ENCODE data around the gene ATOX1.
A peak's percentile ranks its signal among the peaks of the same experiment; 100 is the strongest.
"Not testable (repeated sequence)": the region's sequence is repeated elsewhere in the genome, so short reads cannot be mapped to it uniquely, and the experiment has no call there.

The ATOX1 gene, protein sequence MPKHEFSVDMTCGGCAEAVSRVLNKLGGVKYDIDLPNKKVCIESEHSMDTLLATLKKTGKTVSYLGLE

DNA sequence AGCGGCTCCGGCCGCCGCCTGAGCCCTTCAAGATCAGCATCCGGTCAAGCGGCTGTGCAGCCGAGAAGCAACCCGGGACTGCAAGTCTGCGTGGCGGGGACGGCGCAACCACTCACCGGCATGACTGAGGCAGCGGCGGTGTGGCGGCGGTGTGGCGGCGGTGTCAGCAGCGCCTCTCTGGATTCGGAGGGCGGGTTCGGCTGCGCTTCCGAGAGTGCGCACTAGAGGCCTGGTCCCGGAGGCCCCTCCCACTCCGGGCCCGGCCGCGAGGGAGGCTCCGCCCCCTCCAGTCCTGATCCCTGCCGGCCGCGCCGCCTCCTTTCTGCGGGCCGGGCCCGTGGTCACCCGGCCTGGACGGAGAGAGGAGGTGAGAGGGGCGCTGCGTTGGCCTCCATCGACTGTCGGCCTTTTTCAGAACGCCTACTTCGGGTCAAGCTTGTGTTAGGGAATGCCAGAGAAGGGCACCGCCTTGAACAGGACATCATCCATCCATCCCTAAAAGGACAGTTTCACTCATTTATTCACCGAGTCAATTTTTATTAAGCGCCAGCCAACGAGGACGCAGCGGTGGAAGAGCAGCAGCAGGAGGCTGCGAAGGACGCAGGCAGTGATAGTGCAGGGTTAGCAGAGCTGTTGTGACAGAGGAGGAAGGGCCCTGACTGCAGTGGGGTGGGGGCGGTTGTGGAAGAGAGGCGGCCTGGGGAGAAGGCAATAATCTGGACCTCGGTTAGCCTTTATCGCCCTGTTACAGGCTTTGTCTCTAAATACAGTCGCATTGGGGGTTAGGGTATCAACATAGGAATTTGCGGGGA is at the start of gene ATOX1:
Gene ATOX1 (minus strand): TSS at position 202 of the 812 bp plus-strand sequence. CDS start 80 bp downstream, at position 122.
- Mint-ChIP-seq H3K27ac (peak within 1 kb of the TSS; percentile 79), H3K36me3 (no peaks in the 10 kb centered on the region), H3K4me3 (peak within 1 kb of the TSS; percentile 90), H3K27me3 (no peaks in the 10 kb centered on the region), H3K9me3 (no peaks in the 10 kb centered on the region), H3K4me1 (peaks cover 25% of the 10 kb centered on the region)
- DNase-seq (ENCODE audit: low spot score in 2 of 2) (peak; percentile 89 to 90), ATAC-seq (ENCODE audit: low read depth) (peak; percentile 98)

DNA sequence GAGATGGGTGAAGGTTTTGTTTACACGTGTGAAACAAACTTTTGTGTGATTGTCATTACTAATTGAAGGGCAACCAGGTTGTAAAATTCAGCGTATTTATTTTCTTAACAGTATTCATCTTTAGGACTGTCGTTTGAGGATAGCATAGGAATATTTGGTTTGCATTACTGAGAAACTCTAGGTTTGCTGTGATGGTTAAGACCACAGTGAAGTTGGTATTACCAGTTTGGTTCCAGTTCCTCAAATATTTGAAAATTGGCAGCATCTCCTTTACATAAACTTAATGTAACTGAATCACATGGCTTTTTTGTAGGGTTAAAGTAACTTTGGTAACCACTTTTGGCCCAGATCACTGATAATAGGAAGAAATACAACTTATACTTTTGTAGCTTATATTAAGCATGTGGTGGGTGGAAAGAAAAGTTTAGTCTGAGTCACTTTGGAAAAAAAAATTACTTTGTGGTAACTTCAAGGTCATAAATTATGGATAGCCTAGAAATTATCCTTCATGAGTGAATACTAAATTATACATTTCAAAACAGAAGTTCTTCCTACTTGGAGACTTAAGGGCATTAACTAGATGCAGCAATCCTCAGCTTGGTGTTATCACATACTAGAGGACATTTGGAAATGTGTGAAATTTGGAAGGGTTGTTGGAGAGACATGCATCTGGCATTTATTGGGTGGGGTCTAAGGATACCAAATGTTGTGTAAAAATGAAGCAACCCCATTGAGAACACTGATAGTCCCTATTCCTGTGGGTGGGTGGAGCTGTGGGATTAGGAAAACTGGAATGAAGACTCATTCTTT is 47.2 kb upstream of the ATOX1 start:
- DNase-seq (ENCODE audit: low spot score in 2 of 2) (no peak), ATAC-seq (ENCODE audit: low read depth) (no peak)
- Mint-ChIP-seq H3K27ac (peak overlapping the region; percentile 81), H3K9me3 (no peaks in the 10 kb centered on the region), H3K27me3 (no peaks in the 10 kb centered on the region), H3K4me1 (peaks cover 5% of the 10 kb centered on the region), H3K4me3 (no peak overlapping the region), H3K36me3 (peaks cover 19% of the 10 kb centered on the region)

DNA sequence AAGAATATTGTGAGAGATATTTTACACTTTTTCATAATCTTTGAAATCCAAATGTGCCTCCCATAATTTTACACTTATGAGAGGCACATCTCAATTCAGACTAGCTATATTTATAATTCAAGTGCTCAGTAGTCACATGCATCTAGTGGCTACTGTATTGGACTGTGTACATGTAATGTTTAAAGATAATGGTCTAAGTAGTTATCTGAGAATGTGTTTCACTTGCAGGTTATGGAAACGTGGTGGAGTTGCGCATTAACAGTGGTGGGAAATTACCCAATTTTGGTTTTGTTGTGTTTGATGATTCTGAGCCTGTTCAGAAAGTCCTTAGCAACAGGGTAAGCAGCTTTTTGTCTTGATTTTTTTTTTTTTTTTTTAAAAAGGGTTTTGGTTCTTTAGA is 42.1 kb upstream of the ATOX1 start:
- Mint-ChIP-seq H3K9me3 (no peaks in the 10 kb centered on the region), H3K4me1 (peaks cover 5% of the 10 kb centered on the region), H3K27ac (no peak overlapping the region), H3K27me3 (no peaks in the 10 kb centered on the region), H3K36me3 (peaks cover 24% of the 10 kb centered on the region), H3K4me3 (no peak overlapping the region)
- no peak for DNase-seq (ENCODE audit: low spot score in 2 of 2)
- ATAC-seq (ENCODE audit: low read depth) = no peak

DNA sequence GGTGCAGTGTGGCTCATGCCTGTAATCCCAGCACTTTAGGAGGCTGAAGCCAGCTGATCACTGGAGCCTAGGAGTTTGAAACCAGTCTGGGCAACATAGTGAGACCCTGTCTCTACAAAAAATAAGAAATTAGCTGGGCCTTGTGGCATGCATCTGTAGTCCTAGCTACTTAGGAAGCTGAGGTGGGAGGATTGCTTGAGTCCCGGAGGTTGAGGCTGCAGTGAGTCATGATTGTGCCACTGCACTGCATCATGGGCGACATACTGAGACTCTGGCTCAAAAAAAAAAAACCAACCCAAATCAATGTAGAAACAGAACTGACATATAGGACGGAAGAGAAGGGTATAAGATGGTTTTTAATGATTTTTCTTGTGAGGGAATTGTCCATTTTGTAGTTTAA is 41.0 kb upstream of the ATOX1 start:
- Mint-ChIP-seq H3K36me3 (peaks cover 24% of the 10 kb centered on the region), H3K27me3 (no peaks in the 10 kb centered on the region), H3K4me3 (no peak overlapping the region), H3K9me3 (no peaks in the 10 kb centered on the region), H3K27ac (no peak overlapping the region), H3K4me1 (peaks cover 3% of the 10 kb centered on the region)
- DNase-seq (ENCODE audit: low spot score in 2 of 2) (no peak), ATAC-seq (ENCODE audit: low read depth) (no peak)

DNA sequence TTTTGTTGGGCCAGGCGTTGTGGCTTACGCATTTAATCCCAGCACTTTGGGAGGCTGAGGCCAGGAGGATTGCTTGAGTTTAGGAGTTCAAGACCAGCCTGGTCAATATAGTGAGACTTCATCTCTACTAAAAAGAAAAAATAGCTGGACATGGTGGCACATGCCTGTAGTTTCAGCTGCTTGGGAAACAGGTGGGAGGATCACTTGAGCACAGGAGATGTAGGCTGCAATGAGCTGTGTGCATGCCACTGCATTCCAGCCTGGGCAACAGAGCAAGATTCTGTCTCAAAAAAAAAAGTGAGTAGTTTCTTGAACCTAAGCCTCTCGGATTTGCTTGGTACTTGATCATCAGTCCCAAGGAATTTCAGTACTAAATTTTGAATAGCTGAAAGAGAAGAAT is 40.2 kb upstream of the ATOX1 start:
- no peaks in the 10 kb centered on the region for H3K9me3 Mint-ChIP-seq
- no peaks in the 10 kb centered on the region for H3K27me3 Mint-ChIP-seq
- H3K27ac Mint-ChIP-seq = no peak overlapping the region
- H3K4me1 Mint-ChIP-seq = peaks cover 3% of the 10 kb centered on the region
- no peak overlapping the region for H3K4me3 Mint-ChIP-seq
- peaks cover 27% of the 10 kb centered on the region for H3K36me3 Mint-ChIP-seq
- no peak for ATAC-seq (ENCODE audit: low read depth)
- DNase-seq (ENCODE audit: low spot score in 2 of 2) = no peak

DNA sequence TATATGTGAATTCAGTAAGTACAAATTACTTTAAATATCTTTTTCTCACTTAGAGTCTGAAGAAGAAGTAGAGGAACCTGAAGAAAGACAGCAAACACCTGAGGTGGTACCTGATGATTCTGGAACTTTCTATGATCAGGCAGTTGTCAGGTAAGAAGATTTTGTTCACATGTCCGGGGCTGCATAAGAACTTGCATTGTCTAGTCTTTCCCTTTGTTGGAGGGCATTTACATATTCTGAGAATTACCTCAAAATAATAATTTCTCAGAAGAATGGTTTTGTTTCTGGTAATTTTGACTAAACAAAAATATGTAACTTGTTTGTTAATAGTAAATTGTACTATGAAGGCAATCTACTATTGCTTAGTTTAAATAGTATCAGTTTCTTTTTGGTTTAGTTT is 37.0 kb upstream of the ATOX1 start:
- DNase-seq (ENCODE audit: low spot score in 2 of 2) = no peak
- H3K27me3 Mint-ChIP-seq = no peaks in the 10 kb centered on the region
- ATAC-seq (ENCODE audit: low read depth) = no peak
- no peak overlapping the region for H3K4me3 Mint-ChIP-seq
- H3K4me1 Mint-ChIP-seq = peaks cover 3% of the 10 kb centered on the region
- peaks cover 36% of the 10 kb centered on the region for H3K36me3 Mint-ChIP-seq
- H3K27ac Mint-ChIP-seq = no peak overlapping the region
- no peaks in the 10 kb centered on the region for H3K9me3 Mint-ChIP-seq

DNA sequence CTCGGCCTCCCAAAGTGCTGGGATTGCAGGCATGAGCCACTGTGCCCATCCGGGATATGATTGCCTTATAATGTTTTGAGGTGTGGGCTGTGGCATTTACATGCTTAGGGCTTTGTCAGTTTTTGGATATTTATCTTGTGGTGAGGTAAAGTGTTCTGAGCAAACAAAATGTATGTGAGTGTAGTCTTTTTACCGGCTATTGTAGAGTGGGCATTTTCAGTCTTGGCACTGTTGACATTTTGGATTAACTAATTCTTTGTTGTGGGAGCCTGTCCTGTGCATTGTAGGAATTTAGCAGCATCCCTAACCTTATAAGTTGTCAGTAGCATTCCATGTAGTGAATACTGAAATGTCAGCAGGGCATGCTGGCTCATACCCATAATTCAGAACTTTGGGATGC is 34.9 kb upstream of the ATOX1 start:
- Mint-ChIP-seq H3K4me1 (peaks cover 3% of the 10 kb centered on the region), H3K4me3 (no peak overlapping the region), H3K9me3 (no peaks in the 10 kb centered on the region), H3K27ac (no peak overlapping the region), H3K27me3 (no peaks in the 10 kb centered on the region), H3K36me3 (peaks cover 39% of the 10 kb centered on the region)
- ATAC-seq (ENCODE audit: low read depth) = no peak
- no peak for DNase-seq (ENCODE audit: low spot score in 2 of 2)

DNA sequence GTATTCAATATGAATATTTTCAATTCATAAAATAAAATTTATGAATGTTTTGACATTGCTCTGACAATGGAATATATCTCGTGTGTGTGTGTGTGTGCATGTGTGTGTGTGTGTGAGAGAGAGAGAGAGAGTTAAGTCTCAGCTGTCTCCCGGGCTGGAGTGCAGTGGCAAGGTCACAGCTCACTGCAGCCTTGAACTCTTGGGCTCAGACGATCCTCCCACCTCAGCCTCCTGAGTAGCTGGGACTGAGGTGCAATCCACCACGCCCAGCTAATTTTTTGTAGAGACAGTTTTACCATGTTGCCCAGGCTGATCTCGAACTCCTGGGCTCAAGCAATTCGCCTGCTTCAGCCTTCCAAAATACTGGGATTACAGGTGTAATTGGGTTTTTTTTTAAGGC is 29.4 kb upstream of the ATOX1 start:
- no peak overlapping the region for H3K27ac Mint-ChIP-seq
- DNase-seq (ENCODE audit: low spot score in 2 of 2) (no peak), ATAC-seq (ENCODE audit: low read depth) (no peak)
- H3K4me3 Mint-ChIP-seq = no peak overlapping the region
- H3K36me3 Mint-ChIP-seq = peaks cover 29% of the 10 kb centered on the region
- H3K27me3 Mint-ChIP-seq = no peaks in the 10 kb centered on the region
- H3K9me3 Mint-ChIP-seq = no peaks in the 10 kb centered on the region
- H3K4me1 Mint-ChIP-seq = peaks cover 11% of the 10 kb centered on the region

DNA sequence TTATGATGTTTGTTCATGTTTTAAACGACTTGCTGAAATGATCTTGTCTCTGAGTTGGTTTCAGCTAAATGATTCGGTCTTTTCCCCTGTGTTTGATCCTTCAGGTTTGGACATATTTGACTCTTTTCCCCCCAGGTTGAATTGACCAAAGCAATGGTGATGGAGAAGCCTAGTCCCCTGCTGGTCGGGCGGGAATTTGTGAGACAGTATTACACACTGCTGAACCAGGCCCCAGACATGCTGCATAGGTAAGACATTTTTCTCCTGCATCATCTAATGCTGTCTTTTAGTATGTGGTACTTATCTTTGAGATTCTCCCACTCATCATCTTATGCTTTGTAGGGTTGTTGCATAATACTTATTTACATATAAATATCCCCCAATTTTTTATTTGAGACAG is 28.0 kb upstream of the ATOX1 start:
- H3K4me1 Mint-ChIP-seq = peaks cover 11% of the 10 kb centered on the region
- H3K36me3 Mint-ChIP-seq = peaks cover 25% of the 10 kb centered on the region
- no peak for ATAC-seq (ENCODE audit: low read depth)
- DNase-seq (ENCODE audit: low spot score in 2 of 2) = no peak
- H3K9me3 Mint-ChIP-seq = no peaks in the 10 kb centered on the region
- no peaks in the 10 kb centered on the region for H3K27me3 Mint-ChIP-seq
- peak overlapping the region; percentile 78 for H3K27ac Mint-ChIP-seq
- no peak overlapping the region for H3K4me3 Mint-ChIP-seq

DNA sequence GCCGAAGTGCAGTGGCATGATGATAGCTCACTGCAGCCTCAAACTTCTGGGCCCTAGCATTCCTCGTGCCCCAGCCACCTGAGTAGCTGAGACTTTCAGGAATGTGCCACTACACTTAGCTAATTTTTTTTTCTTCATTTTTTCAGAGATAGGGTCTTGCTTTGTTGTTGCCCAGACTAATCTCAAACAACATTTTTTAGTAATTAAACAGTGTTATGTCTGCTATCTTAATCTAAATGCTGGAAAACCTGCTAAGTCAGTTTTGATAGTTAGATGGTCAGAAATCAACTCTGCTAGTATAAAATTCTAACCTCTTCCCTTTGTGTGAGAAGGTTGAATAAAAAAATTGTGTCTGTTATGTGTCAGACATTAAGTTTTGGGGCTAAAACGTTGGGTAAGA is 25.7 kb upstream of the ATOX1 start:
- H3K27ac Mint-ChIP-seq = peak overlapping the region; percentile 38
- H3K4me3 Mint-ChIP-seq = peak overlapping the region; percentile 8
- no peaks in the 10 kb centered on the region for H3K9me3 Mint-ChIP-seq
- H3K27me3 Mint-ChIP-seq = no peaks in the 10 kb centered on the region
- peaks cover 15% of the 10 kb centered on the region for H3K36me3 Mint-ChIP-seq
- no peak for ATAC-seq (ENCODE audit: low read depth)
- no peak for DNase-seq (ENCODE audit: low spot score in 2 of 2)
- peaks cover 30% of the 10 kb centered on the region for H3K4me1 Mint-ChIP-seq

DNA sequence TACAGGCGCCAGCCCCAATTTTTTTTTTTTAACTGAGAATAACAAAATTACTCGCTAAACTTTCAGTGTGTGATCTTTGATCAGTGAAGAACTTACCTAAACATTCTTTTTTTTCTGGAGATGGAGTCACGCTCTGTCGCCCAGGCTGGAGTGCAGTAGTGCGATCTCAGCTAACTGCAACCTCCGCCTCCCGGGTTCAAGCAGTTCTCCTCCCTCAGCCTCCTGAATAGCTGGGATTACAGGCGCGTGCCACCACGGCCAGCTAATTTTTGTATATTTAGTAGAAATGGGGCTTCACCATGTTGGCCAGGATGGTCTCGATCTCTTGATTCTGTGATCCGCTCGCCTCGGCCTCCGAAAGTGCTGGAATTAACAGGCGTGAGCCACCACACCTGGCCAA is 25.2 kb upstream of the ATOX1 start:
- not testable (repeated sequence) for H3K4me3 Mint-ChIP-seq; H3K27ac Mint-ChIP-seq; ATAC-seq (ENCODE audit: low read depth); DNase-seq (ENCODE audit: low spot score in 2 of 2); H3K27me3 Mint-ChIP-seq; H3K9me3 Mint-ChIP-seq
- Mint-ChIP-seq H3K36me3 (peaks cover 17% of the 10 kb centered on the region), H3K4me1 (peaks cover 32% of the 10 kb centered on the region)

DNA sequence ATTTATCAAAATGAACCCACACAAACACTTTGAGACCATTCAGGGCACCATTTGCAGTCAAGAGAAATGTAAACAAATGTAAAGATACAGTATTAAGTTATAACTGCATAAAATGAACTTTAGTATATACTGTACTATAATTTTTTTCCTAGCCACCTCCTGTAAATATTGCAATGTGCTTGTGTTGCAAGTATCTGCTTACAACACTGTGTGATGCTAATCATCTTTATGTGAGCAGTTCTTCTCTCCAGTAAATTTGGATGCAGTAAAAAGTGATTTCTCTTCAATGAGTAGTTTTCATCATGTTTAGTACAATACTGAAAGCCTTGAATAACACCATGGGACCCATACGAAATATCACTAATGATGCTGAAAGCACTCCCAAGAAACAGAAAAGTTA is 22.8 kb upstream of the ATOX1 start:
- ATAC-seq (ENCODE audit: low read depth) = no peak
- Mint-ChIP-seq H3K4me1 (peaks cover 40% of the 10 kb centered on the region), H3K4me3 (no peak overlapping the region)

DNA sequence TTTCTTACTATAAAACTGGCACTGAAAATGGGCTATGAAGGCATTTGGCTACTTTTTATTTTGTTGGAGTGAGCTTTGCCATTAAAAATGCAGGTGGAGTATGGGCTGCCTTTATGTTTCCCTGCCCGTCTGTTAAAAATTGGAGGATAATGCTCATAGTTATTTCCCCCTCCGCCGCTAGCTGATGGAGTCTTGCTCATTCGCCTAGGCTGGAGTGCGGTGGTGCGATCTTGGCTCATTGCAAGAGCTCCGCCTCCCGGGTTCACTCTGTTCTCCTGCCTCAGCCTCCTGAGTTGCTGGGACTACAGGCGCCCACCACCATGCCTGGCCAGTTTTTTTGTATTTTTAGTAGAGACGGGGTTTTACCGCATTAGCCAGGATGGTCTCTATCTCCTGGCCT is 21.9 kb upstream of the ATOX1 start:
- no peak overlapping the region for H3K27ac Mint-ChIP-seq
- H3K4me1 Mint-ChIP-seq = peaks cover 45% of the 10 kb centered on the region
- ATAC-seq (ENCODE audit: low read depth) (no peak), DNase-seq (ENCODE audit: low spot score in 2 of 2) (no peak)
- no peaks in the 10 kb centered on the region for H3K9me3 Mint-ChIP-seq
- no peak overlapping the region for H3K4me3 Mint-ChIP-seq
- no peaks in the 10 kb centered on the region for H3K27me3 Mint-ChIP-seq
- H3K36me3 Mint-ChIP-seq = peaks cover 24% of the 10 kb centered on the region

More for the DNA sequence above, 22.8 kb upstream of the ATOX1 start:
- H3K9me3 Mint-ChIP-seq = no peaks in the 10 kb centered on the region
- peaks cover 22% of the 10 kb centered on the region for H3K36me3 Mint-ChIP-seq
- H3K27ac Mint-ChIP-seq = peak overlapping the region; percentile 33
- DNase-seq (ENCODE audit: low spot score in 2 of 2) = no peak
- no peaks in the 10 kb centered on the region for H3K27me3 Mint-ChIP-seq

DNA sequence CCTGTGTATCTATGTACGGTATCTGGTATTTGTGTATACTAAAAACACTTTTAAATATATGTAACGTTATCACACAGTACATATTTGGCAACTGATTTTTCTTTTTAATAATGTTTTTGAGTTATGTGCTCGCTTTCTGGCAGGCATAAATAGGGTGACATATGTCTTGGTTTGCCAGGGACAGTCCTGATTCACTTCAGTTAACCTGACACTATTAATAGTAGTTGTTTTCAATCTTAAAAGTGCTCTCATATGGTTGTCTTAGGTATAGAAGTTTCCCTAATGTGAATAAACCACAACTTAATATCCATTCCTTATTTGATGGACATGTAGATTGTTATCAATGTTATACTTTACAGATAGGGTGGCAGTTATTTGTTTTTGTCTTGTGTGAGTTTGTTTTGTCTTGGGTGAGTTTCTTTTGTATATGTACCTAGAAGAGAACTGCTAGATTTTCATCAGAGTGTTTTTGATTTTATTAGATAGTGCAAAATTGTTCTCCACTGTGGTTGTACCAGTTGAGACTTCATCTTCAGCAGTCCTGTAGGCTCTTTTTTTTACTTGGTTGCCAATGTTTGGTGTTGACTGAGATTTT is 21.2 kb upstream of the ATOX1 start:
- no peak for ATAC-seq (ENCODE audit: low read depth)
- Mint-ChIP-seq H3K4me3 (no peak overlapping the region), H3K9me3 (no peaks in the 10 kb centered on the region), H3K36me3 (peaks cover 24% of the 10 kb centered on the region), H3K27ac (peak overlapping the region; percentile 29), H3K4me1 (peaks cover 43% of the 10 kb centered on the region), H3K27me3 (no peaks in the 10 kb centered on the region)
- DNase-seq (ENCODE audit: low spot score in 2 of 2) = no peak
